ENCODE measurements around the gene XK. TPM values are rescaled to one million over a fixed set of nuclear protein-coding genes. Genes with fewer than 3 reads are reported as not detected.

The XK gene
- total and polyA plus RNA-seq, 9 of the 15 experiments (the other 6 are each of a cell fraction or from before 2014, with no cell fraction given), result 4.0 to 21.6 (median 11.6) TPM

GRCh38 chrX:37684973-37685372 lies 618 bp upstream of the XK start:
- in situ Hi-C loops (cut with MboI) (no loop called here), intact Hi-C loops (cut with micrococcal nuclease) (loop anchor here (5.0 kb wide), 1 partner anchor 113 kb away; the partner anchor contains the start of gene LANCL3)
- H3K4me3 ChIP-seq, result peak overlapping the region; percentile 54
- DNase-seq (ENCODE audit: extremely low read depth in 1 of 4, low spot score in 3 of 4) (peak in 1 of 4 experiments; percentile 11), FAIRE-seq (no peak), ATAC-seq (no peak)
- peaks cover 10 to 25% of the 10 kb centered on the region in 2 experiments; a peak in 4 of 5 replicates for H3K4me1 ChIP-seq (replicated peaks in 1 of 2; ENCODE audit: control insufficient read depth in 2 of 2, insufficient read depth in 2 of 2, low read length in 2 of 2)
- no peaks in the 10 kb centered on the region for H3K9me1 ChIP-seq (ENCODE audit: control insufficient read depth, insufficient read depth, low read length)
- H3K36me3 ChIP-seq (ENCODE audit: control insufficient read depth, insufficient read depth, low read length), result no peaks in the 10 kb centered on the region
- WGBS (ENCODE audit: insufficient coverage, low coverage, missing lambda C conversion rate), result 23% methylated on average over 3 of the region's 3 CpGs
- BruUV-seq (replicated peaks), result TSS peak; percentile 68
- ChIA-PET POLR2A (no interaction called here), CTCF (ENCODE audit: low intra/inter-chr PET ratio) (no interaction called here)
- peak overlapping the region; percentile 91 for H2AFZ ChIP-seq (ENCODE audit: low read depth, low read length)
- peak overlapping the region; percentile 80 to 83; a peak in 3 of 4 replicates for H3K9ac ChIP-seq (ENCODE audit: insufficient read depth in 1 of 2, low read depth in 2 of 2, low read length in 2 of 2)
- no peaks in the 10 kb centered on the region for H3K9me3 ChIP-seq (replicated peaks; ENCODE audit: control insufficient read depth, insufficient read depth, low read depth, low read length)
- H3K79me2 ChIP-seq (ENCODE audit: control insufficient read depth, insufficient read depth, low read length), result peaks cover 37% of the 10 kb centered on the region
- H3K27ac ChIP-seq (ENCODE audit: extremely low read depth, low read depth, low read length), result peak overlapping the region; percentile 90
- no peaks in the 10 kb centered on the region for H3K27me3 ChIP-seq (ENCODE audit: control insufficient read depth in 2 of 2, insufficient read depth in 2 of 2, low read length in 2 of 2)
- no peaks in the 10 kb centered on the region for H4K20me1 ChIP-seq (replicated peaks; ENCODE audit: control insufficient read depth, insufficient read depth, low read length)
- peak overlapping the region; percentile 57 for H3K4me2 ChIP-seq (ENCODE audit: insufficient read depth, low read length)
- TF ChIP-seq CUX1 (CRISPR knock-in tag; IDR thresholded peaks at IDR 0.05), result no peak
- TF ChIP-seq NFATC3 (IDR thresholded peaks at IDR 0.05), result no peak
- 0 out of 2 replicates have a peak, but pooled peaks have one; percentile 12 for TF ChIP-seq MGA (IDR thresholded peaks at IDR 0.05)
- no peak for TF ChIP-seq JUN (IDR thresholded peaks at IDR 0.05; ENCODE audit: borderline replicate concordance, low read depth, low read length)
- TF ChIP-seq JUN (CRISPR knock-in tag; IDR thresholded peaks at IDR 0.05; ENCODE audit: borderline replicate concordance), result no peak
- no peak for TF ChIP-seq ZC3H11A (IDR thresholded peaks at IDR 0.05; ENCODE audit: low read depth, low read length)

Measured in K562 (cell line).